CD4-positive, alpha-beta T cell treated with Interleukin-21 for 1 hour (primary cell): ENCODE results near the gene TENM4.

Source experiments
- DNase-seq: peaks from one replicate; pipeline ENCODE4 v3.0.0-alpha.2; 2020

The TENM4 gene

GRCh38 chr11:79447038-79447786, 6.4 kb upstream of the TENM4 start:
- no peak for DNase-seq

- DNase-seq, result no peak
Measured at GRCh38 chr11:79444923-79445322, 4.1 kb upstream of the TENM4 start.

- peak; percentile 27 for DNase-seq
Measured at GRCh38 chr11:79441461-79441875, 638 bp upstream of the TENM4 start.

GRCh38 chr11:79439886-79440570, 802 bp downstream of the TENM4 start:
- no peak for DNase-seq

- no peak for DNase-seq
Measured at GRCh38 chr11:79439410-79439885, 1.4 kb downstream of the TENM4 start.

- no peak for DNase-seq
Measured at GRCh38 chr11:79438631-79439409, 2.0 kb downstream of the TENM4 start.

- no peak for DNase-seq
Measured at GRCh38 chr11:79437981-79438630, 2.7 kb downstream of the TENM4 start.

GRCh38 chr11:79437278-79437980, 3.4 kb downstream of the TENM4 start:
- no peak for DNase-seq

- DNase-seq, result no peak
Measured at GRCh38 chr11:79436919-79437277, 3.9 kb downstream of the TENM4 start.

- no peak for DNase-seq
Measured at GRCh38 chr11:79434283-79434682, 6.5 kb downstream of the TENM4 start.

- no peak for DNase-seq
Measured at GRCh38 chr11:79432138-79432537, 8.7 kb downstream of the TENM4 start.

- DNase-seq, result no peak
Measured at GRCh38 chr11:79431535-79431934, 9.3 kb downstream of the TENM4 start.

- no peak for DNase-seq
Measured at GRCh38 chr11:79430280-79430679, 10.6 kb downstream of the TENM4 start.

GRCh38 chr11:79428406-79428805, 12.4 kb downstream of the TENM4 start:
- DNase-seq, result no peak

- DNase-seq, result no peak
Measured at GRCh38 chr11:79427611-79428327, 13.1 kb downstream of the TENM4 start.

GRCh38 chr11:79427126-79427525, 13.7 kb downstream of the TENM4 start:
- no peak for DNase-seq

GRCh38 chr11:79425463-79425862, 15.4 kb downstream of the TENM4 start:
- no peak for DNase-seq

- DNase-seq, result no peak
Measured at GRCh38 chr11:79423736-79424135, 17.1 kb downstream of the TENM4 start.

- no peak for DNase-seq
Measured at GRCh38 chr11:79422866-79423265, 18.0 kb downstream of the TENM4 start.

- no peak for DNase-seq
Measured at GRCh38 chr11:79421820-79422219, 19.0 kb downstream of the TENM4 start.

- no peak for DNase-seq
Measured at GRCh38 chr11:79419120-79419519, 21.7 kb downstream of the TENM4 start.

GRCh38 chr11:79418241-79418640, 22.6 kb downstream of the TENM4 start:
- DNase-seq, result no peak
